Stomach (tissue), 4 donors: ENCODE measurements around the gene DMRT1.

Source experiments
- EP300 ChIP-seq: sonication (generic); formaldehyde crosslinking; IDR thresholded peaks from one replicate; pipeline ENCODE4 v1.6.1; 2017; ENCODE audit warnings: antibody characterized with exemption
- POLR2A ChIP-seq, 4 donors: fragments of 450-650 bp; IDR thresholded peaks; one replicate each; pipeline ENCODE4 v1.6.1; 2016; ENCODE audit warnings: antibody characterized with exemption in 4 of 4, control low read depth in 2 of 4, mild to moderate bottlenecking in 1 of 4, moderate library complexity in 1 of 4
- POLR2AphosphoS5 ChIP-seq, 3 donors: sonication (generic); formaldehyde crosslinking; IDR thresholded peaks; one replicate each; pipeline ENCODE4 v1.6.1; 2016; ENCODE audit warnings: antibody characterized with exemption in 3 of 3
- TF ChIP-seq, protein P1 (sequence below), 7 experiments: fragments of 450-650 bp in 4 of 7; fragments of 200-600 bp in 3 of 7; sonication (generic) in 3 of 7; IDR thresholded peaks; one replicate each; pipeline ENCODE4 v1.5.1; 2016 to 2019; ENCODE audit warnings: antibody characterized with exemption in 7 of 7, control low read depth in 2 of 7, mild to moderate bottlenecking in 1 of 7

GRCh38 chr9:875119-875962 is 33.8 kb downstream of the DMRT1 start:
- TF ChIP-seq, protein P1, sequence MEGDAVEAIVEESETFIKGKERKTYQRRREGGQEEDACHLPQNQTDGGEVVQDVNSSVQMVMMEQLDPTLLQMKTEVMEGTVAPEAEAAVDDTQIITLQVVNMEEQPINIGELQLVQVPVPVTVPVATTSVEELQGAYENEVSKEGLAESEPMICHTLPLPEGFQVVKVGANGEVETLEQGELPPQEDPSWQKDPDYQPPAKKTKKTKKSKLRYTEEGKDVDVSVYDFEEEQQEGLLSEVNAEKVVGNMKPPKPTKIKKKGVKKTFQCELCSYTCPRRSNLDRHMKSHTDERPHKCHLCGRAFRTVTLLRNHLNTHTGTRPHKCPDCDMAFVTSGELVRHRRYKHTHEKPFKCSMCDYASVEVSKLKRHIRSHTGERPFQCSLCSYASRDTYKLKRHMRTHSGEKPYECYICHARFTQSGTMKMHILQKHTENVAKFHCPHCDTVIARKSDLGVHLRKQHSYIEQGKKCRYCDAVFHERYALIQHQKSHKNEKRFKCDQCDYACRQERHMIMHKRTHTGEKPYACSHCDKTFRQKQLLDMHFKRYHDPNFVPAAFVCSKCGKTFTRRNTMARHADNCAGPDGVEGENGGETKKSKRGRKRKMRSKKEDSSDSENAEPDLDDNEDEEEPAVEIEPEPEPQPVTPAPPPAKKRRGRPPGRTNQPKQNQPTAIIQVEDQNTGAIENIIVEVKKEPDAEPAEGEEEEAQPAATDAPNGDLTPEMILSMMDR (IDR thresholded peaks at IDR 0.05): no peak
- TF ChIP-seq EP300: no peak
- no peak for TF ChIP-seq POLR2A (IDR thresholded peaks at IDR 0.05)
- TF ChIP-seq POLR2AphosphoS5 (IDR thresholded peaks at IDR 0.05): no peak
